Measurements from ENCODE around the gene WAS. TPM values are rescaled to one million over a fixed set of nuclear protein-coding genes. Genes with fewer than 3 reads are reported as not detected.
"Not testable (repeated sequence)": the region's sequence is repeated elsewhere in the genome, so short reads cannot be mapped to it uniquely, and the experiment has no call there.

WAS gene
- total and polyA plus RNA-seq, 12 donors = 1.1 to 22.5 (median 11.2) TPM

GRCh38 chrX:48681539-48682183 lies 1.9 kb upstream of the WAS start:
- DNase-seq = no peak
- no peaks in the 10 kb centered on the region for H3K9me3 ChIP-seq (replicated peaks in 1 of 3)
- H3K27ac ChIP-seq = peak overlapping the region in 1 of 5 donors; percentile 55
- H3K4me1 ChIP-seq (replicated peaks in 1 of 2) = no peaks in the 10 kb centered on the region
- no peaks in the 10 kb centered on the region for H3K36me3 ChIP-seq (replicated peaks in 1 of 2)
- intact Hi-C loops (cut with DNase I) = no loop called here
- peaks cover 8% of the 10 kb centered on the region for H3K27me3 ChIP-seq
- TF ChIP-seq POLR2A (IDR thresholded peaks at IDR 0.05) = no peak
- TF ChIP-seq, protein P1, sequence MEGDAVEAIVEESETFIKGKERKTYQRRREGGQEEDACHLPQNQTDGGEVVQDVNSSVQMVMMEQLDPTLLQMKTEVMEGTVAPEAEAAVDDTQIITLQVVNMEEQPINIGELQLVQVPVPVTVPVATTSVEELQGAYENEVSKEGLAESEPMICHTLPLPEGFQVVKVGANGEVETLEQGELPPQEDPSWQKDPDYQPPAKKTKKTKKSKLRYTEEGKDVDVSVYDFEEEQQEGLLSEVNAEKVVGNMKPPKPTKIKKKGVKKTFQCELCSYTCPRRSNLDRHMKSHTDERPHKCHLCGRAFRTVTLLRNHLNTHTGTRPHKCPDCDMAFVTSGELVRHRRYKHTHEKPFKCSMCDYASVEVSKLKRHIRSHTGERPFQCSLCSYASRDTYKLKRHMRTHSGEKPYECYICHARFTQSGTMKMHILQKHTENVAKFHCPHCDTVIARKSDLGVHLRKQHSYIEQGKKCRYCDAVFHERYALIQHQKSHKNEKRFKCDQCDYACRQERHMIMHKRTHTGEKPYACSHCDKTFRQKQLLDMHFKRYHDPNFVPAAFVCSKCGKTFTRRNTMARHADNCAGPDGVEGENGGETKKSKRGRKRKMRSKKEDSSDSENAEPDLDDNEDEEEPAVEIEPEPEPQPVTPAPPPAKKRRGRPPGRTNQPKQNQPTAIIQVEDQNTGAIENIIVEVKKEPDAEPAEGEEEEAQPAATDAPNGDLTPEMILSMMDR (IDR thresholded peaks at IDR 0.05) = no peak
- no peak overlapping the region for H3K4me3 ChIP-seq
- WGBS, 4 donors = 52 to 76% (median 65%) methylated on average over 3 to 10 of the region's 10 CpGs

GRCh38 chrX:48682795-48683194 lies 804 bp upstream of the WAS start:
- intact Hi-C loops (cut with DNase I); H3K9me3 ChIP-seq (replicated peaks in 1 of 3); H3K27me3 ChIP-seq; H3K36me3 ChIP-seq (replicated peaks in 1 of 2); H3K4me3 ChIP-seq; H3K4me1 ChIP-seq (replicated peaks in 1 of 2): not testable (repeated sequence)
- H3K27ac ChIP-seq = peak overlapping the region in 3 of 5 donors; percentile 27 to 78 (median 57)
- peak in 1 of 7 donors; percentile 40 for DNase-seq
- WGBS, 4 donors = 71 to 87% (median 81%) methylated on average over 10 to 12 of the region's 12 CpGs

- no peak for DNase-seq
- Histone ChIP-seq H3K4me1 (replicated peaks in 1 of 2) (no peaks in the 10 kb centered on the region), H3K27me3 (peaks cover 8% of the 10 kb centered on the region), H3K27ac (peak overlapping the region in 2 of 5 donors; percentile 1 to 78), H3K36me3 (replicated peaks in 1 of 2) (no peaks in the 10 kb centered on the region), H3K4me3 (peak overlapping the region in 1 of 4 donors; percentile 15), H3K9me3 (replicated peaks in 1 of 3) (no peaks in the 10 kb centered on the region)
- WGBS, 4 donors = 46 to 70% (median 56%) methylated on average over 3 to 7 of the region's 7 CpGs
- no peak for TF ChIP-seq POLR2A (IDR thresholded peaks at IDR 0.05)
- TF ChIP-seq, protein P1 (IDR thresholded peaks at IDR 0.05) = no peak
- intact Hi-C loops (cut with DNase I) = no loop called here
Measured at GRCh38 chrX:48684134-48684533, 535 bp downstream of the WAS start.

GRCh38 chrX:48685416-48685815 lies 1.8 kb downstream of the WAS start:
- no peak overlapping the region for H3K27ac ChIP-seq
- H3K4me1 ChIP-seq (replicated peaks in 1 of 2) = no peaks in the 10 kb centered on the region
- no peak for DNase-seq
- 63 to 73% (median 69%) methylated on average over 7 to 12 of the region's 12 CpGs for WGBS, 4 donors
- H3K27me3 ChIP-seq = peaks cover 8% of the 10 kb centered on the region
- no peak for TF ChIP-seq POLR2A (IDR thresholded peaks at IDR 0.05)
- TF ChIP-seq, protein P1 (IDR thresholded peaks at IDR 0.05) = no peak
- no peak overlapping the region for H3K4me3 ChIP-seq
- H3K9me3 ChIP-seq (replicated peaks in 1 of 3) = no peaks in the 10 kb centered on the region
- H3K36me3 ChIP-seq (replicated peaks in 1 of 2) = no peaks in the 10 kb centered on the region
- intact Hi-C loops (cut with DNase I) = no loop called here
